ENCODE results near the gene MB21D2. TPM values are rescaled to one million over a fixed set of nuclear protein-coding genes. Genes with fewer than 3 reads are reported as not detected.

Gene MB21D2
- polyA plus RNA-seq, 10 donors = 12.4 to 20.7 (median 16.7) TPM

DNA sequence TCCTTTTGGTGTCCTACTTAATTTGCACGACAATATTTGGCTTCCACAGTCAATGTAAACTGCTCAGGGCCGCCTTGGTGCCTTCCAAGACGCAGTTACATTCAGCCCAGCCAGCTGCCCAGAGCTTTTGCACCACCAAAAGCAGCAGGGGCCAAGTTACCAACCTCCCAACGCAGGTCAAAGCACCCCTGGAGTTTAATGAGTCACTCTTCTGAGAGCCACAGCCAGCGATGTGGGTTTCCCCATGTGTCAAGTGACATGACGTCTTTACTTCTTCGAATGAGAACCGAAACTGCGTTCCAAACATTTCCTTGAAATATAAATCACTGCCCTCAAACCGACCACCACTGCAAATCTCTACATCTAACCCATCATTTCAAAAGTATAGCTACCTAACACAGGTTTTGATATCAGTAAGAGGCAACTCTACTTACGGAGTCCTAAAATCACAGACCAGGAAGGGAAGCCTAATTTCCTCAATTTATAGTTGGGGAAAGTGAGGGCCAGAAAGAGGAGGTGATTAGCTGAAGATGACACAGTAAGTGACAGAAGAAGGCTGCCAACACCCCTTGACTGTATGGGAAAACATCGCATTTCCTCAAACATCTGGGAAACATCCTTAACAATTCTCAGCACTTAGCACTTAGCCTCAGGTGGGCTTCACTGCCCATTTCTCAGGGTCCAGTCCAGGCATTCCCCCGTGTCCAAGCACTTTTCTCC lies 24.5 kb downstream of the MB21D2 start:
- DNase-seq = peak in 2 of 3 donors; percentile 41 to 78

DNA sequence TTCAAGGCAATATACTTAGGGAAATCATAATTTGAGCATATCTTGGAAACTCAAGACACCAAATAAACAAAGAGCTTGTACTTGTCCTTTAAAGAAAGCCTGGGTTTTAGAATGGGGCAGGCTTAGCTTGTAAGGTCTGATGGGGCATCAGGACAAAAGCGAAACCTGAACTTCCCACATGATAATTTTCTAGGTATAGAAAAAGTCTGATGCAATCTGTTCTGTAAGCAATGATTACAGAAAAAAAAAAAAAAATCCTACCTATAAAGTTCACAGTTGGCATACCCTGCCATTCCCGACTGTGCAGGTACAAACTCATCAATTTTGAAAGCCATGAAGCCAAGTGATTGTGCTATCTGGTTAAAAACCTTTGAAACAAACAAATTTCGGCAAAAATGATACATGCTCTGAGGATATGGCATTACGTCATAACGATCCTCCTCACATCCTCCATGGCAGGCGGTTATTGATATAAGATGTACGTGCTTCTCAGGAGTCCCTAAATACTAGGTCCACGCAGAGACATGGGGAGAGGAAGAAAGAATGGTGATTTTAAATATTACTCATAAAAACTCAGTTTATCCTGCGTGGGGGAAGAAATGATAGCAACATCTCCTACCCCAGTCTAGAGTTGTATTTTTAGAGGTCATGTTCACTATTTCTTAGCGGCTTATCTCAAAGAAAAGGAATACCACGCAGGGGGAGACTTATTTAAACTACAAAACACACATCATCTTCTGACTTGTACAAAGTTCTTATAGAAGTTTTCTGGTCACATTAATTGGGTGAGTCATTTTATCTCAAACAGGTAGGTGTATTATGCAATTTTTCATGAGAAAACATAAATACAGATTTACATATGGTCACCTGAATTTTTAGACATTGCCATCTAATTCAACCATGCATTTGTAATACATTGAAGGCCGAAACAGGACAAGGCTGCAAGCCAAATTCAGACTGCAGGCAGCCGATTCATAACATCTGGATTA lies 27.0 kb downstream of the MB21D2 start:
- no peak for DNase-seq

DNA sequence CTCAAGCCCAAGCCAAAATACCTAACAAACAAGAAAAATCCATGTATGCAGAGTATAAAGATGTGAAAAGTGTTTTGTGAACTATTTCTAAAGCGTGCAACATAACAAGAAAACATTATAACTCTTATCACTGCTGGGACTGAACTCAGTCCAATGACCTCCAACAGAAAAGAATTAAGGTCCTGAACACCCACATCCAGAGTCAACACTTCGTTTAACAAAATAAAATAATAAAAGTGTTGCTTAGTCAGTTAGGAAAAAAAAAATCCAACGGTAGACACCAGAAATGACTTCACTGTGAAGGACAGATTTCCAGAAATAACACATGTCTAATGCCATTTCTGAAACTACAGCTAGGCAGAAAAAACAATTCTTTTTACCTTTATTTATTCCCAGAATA lies 28.0 kb downstream of the MB21D2 start:
- DNase-seq = no peak

DNA sequence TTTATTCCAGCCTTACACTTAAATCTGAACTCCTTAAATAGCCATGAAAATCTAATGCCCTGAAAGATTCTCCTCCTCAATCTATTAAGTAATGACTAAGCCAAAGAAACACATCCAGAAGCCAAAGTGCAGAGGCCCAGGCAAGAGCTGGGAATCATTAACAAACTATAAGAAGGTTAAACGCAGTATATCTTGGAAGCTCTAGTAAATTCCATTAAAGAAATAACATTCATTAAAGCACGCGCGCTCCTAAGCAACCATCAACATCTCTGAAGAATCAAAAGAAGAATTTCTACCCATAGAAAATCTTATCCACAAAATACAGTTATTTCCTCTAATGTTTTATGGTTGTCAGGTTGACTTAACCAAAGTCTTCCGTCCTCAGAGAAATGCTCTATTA lies 29.5 kb downstream of the MB21D2 start:
- DNase-seq = no peak

DNA sequence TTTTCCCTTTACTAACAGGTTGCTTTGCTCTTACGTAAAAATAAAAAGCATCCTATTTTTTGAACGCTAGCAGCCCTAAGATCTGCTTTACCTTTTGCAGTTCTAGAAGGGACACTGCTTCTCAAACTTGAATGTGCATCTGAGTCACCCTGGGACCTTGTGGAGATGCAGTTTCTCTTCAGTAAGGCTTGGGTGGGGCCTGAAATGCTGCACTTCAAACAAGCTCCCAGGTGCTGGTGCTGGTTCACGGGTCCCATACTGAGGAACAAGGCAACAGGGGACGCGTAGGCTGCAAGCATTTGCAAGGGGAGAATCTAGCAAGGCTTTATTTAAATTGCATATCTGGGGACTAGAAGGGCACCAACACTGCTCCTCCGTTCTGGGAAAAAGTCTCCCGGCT lies 30.0 kb downstream of the MB21D2 start:
- DNase-seq = no peak

DNA sequence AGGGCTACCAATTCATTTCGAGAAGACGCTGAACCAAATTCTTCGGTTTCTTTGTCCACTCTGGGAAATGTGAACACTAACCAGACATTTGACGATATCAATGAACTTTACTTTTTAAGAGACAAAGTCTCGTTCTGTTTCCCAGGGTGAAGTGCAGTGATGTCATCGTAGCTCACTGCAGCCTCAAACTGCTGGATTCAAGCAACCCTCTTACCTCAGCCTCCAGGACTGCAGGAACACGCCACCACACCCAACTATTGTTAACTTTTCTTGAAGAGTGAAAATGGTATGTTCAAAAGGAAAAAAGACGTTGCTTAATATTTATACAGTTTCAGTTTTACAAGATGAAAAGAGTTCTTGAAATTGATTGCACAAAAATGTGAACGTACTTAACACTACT lies 30.6 kb downstream of the MB21D2 start:
- DNase-seq = peak in 1 of 3 donors; percentile 23

DNA sequence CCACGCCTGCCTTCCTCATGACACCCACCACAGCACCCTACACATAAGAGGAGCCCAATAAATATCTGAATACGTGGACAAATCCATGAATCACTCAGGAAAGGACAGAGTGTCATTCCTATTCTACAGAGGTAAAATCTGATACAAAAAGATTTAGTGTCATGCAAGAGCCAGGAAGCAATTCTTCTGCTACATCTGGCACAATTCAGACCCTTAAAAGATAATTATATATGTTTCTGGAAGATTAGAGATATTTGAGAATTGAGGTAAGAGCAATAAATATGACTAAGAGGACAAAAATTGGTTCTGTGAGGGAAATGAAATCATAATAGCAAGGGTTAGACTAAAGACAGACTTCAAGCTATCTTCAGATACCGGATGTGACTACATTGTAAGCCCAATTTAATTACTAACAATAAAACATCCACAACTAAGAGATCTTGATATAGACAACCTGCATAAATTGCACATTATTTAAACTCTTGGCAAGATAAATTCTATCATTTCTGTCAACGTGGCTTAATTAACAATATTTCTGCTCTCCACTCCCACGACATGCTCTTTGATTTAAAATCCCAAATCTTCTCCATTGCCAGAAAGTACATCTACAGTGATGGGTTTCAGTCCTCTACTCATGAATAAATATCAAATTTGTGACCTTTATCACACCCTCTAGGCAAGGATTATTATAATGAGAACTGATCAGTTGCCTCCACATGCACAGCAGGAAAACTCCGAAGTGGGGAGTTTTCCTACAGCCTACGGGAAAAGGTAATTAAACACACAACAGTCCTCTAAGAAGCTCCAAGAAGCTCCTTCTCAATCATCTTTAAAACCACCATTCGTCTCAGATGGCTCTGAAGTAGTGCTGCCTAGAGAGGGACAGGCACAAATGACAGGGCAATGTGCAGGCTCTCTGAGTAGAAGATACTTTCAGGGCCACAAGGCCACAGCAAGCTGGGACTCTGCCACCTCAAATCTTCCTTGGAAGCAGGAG lies 32.6 kb downstream of the MB21D2 start:
- peak in 1 of 3 donors; percentile 68 for DNase-seq

DNA sequence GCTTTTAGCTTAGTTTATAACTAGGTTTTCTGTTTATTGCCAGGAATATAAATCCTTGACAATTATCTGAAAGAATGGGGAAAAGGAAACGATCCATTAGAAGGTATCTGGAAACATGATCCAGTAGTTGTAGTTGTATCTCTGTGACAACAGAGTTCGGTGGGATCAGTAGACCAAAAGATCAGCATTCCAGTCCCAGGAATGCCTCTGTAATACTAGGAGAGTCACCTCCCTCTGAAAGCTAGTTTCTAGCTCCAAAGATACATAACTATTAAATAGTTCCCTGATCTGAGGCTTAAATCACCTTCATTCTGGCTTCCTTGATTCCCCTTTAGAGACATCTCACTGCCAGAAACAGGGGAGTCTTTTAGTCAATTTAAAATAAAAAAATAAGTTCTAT lies 34.1 kb downstream of the MB21D2 start:
- no peak for DNase-seq

DNA sequence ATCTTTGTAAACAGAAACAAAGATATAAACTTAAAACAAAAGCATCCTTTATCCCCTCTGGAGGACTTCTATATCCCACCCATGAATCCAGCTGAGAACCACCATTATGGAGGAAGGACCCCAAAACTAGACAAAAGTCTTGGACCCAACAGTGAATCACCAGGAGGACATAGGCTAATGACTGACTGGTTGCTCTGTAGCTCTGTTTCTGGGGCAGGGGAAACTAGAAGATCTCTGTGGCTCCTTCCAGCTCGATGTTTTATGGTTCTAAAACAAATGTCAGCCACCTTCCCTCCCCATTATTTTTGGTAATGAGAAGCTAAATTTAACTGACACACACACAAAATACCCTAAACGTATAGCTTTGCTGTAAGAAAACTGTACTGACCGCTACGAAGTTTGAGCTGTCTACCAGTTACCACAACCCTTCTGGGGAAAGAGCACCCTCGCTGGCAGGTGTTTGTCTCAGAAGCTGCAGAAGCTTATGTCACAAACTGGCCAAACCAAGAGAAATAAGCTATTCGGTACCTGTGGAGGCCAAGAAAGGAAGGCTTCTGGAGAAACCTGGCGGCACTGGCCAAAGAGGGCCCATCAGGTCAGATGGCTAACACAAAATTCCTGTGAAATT lies 36.4 kb downstream of the MB21D2 start:
- DNase-seq = no peak

DNA sequence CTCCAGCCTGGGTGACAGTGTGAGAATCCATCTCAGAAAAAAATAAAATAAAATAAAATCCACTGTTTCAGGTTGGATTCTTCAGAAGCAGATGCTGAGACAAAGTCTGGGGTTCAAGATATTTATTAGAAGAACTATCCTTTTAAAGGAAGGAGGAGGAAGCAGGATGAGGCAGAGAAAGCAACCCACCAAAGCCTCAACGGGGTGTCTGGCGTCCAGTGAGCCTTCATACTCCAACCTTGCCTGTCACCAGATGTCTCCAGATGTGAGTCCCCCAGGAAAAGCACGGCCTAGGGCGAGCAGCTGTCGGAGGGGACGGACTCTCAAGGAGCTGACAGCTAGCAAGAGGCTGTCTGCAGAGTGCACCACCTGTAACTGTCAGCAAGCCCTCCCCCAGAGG lies 37.3 kb downstream of the MB21D2 start:
- no peak for DNase-seq

DNA sequence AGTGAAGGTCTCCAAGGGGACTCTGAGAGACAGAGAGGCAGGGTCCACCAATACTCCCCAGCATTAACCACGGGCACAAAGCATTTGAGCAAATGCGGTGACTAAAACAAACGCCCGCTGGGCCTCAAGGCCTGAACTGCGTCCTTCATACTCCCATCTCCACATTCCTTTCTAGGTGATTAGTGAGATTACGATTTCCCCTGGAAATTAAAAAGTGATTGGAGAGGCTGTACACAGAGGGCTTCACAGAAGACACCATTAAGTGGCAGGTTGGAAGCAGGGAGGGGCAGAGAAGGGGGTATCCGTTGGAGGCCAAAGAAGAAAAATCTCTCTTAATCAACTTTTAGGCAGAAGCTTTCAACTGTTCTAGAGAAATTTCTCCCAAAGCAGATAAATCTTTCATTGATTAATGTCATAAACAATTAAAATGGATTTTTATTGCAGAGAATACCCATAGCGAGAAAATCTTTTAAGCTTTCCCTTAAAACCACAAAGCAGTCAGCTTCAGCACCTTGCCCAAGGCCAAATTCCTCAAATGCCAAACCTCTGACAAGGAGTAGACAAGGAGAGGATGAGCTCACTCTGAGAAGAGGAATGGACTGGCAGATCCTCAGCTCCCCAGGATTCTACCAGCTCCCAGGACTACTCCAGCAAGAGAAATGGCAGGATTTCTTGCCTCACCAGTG lies 38.2 kb downstream of the MB21D2 start:
- peak; percentile 38 to 95 (median 43) for DNase-seq

DNA sequence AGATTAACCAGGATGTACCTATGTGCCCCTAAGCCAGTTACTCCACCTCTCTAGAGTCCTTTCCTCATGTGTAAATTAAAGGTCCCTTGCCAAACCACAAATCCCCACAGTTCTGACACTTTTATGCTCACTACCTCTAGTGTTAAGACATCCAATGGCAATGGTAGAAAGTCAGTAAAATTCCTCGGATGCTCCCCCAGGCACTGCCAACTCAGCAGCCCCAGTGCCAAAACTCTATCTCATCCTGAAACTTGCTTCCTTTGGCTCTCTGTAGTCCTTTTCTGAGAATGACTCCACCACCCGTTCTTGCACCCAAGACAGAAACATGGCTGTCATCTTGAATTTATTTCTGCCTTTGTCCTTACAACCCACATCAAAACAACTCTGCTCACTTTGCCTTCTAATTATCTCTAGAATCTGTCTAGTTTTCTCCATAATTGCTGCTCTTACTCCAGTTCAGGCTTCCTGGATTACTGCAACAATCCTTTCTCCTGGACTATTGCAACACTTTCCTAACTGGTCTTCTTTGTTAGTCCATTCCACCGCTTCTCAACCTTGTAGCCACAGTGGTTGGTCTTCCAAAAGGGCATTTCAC lies 41.6 kb downstream of the MB21D2 start:
- no peak for DNase-seq

DNA sequence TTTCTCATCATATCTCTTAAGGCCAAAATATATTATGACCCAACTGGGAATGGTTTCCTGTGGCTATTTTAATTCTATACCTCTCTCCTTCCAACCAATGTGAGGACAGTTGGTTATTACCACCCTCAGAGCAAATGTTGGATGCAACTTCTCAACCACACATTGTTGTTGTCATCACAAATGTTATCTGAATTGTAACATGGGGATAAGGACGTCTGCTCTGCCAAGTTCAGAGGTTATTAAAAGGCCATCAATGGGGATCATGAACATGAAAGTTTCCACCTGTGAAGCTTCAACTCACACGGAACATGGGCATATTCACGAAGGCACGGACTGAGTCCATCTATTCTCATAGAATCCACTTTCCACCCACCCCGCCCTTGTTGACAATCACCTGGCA lies 46.8 kb downstream of the MB21D2 start:
- no peak for DNase-seq

DNA sequence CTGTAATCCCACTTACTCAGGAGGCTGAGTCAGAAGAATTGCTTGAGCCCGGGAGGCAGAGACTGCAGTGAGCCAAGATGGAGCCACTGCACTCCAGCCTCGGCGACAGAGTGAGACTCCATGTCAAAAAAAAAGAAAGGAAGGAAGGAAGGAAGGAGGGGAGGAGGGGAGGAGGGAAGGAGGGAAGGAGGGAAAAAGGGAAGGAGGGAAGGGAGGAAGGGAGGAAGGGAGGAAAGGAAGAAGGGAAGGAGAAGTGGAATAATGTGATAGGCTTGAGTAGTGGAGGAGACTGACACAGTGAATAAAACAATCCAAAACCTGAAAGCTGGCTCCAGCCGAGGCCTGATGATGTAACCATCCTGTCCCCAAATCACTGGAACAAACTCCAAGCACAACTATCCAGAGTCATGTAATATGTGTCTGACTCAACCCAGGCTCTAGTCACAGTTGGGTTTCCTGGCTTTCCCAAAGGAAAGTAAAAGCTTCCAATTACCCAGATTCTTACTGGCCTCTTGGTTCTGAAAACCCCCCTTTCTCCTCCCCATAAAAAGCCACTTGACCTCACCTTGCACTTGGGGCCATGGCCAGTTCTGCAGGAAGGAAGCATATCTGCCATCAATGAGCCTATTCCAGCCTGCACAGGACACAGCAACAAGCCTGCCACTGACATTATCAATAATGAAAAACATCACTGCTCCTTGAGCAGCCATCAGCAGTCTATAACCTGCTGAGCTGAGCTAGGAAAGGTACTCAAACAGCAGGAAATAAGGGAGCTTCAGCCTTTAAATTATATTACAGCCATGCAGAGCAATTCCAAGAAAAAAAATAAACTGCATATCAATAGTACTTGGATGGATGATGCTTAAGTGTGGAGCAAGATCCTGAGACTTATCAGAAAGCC lies 48.3 kb downstream of the MB21D2 start:
- peak in 1 of 3 donors; percentile 30 for DNase-seq

DNA sequence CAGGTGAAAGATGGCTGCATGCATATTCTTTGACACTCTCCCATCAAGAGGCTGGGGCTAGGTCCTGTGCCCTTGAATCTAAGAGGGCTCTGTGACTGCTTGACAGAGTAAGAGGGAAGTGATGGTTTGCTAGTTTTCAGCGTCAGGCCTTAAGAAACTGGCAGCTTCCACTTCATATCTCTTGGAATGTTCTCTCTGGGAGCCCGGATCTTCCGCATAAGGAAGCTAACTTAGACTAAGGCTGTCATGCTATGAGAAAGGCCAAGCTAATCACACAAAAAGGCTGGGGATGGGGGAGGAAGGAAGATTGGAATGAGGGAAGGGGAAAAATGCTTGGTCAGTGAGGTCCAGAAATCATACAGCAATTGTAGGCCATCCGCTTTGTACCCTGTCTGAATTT lies 50.0 kb downstream of the MB21D2 start:
- DNase-seq = no peak

DNA sequence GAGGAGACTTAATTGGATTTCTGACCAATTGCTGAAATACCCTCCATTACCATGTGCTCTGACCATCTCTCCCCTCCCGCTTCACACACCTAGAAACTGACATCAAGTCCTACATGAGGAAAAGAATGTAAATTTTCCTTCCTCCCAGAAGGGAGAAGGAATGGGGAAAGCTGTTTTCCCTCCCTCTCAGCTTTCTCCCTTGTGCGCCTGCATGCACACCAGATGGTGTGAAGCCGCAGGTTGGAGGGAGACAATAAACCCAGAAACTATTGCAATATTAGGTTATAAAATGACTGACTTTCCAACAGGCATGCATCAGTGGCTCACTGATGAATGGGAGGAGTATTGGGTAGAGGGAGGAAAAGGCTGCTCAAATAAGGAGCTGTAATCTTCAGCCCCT lies 50.9 kb downstream of the MB21D2 start:
- DNase-seq = no peak

DNA sequence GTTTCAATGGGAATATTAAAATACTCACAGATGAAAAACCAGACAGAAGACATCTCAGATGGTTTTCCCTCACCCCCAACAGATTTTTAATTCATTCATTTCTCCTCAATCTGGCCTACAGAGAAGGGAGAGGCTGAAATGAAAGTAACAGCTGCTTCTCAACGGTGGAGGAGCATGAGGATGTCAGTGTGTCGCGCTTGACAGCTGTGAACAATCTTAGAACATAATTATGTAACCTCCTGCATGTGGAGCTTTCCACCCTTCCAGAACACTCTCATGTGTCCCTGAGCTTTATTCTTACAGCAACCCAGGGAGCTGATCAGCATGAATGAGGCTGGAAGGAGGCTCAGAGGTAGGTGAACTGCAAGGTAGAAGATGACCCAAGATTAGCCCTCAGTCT lies 52.7 kb downstream of the MB21D2 start:
- DNase-seq = peak in 2 of 3 donors; percentile 52 to 62

DNA sequence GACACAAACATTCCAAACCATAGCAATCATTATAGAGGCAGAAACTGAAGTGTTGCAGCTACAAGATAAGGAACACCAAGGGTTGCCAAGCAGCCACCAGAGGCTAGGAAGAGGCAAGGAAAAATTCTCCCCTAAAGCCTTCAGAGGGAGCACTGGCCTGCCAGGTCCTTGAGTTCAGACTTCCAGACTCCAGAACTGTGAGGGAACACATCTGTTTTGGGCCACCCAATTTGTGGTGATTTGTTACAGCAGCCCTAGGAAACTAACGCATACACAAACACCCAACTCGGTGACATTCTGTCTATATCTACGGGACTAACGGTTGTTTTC lies 54.6 kb downstream of the MB21D2 start:
- no peak for DNase-seq

DNA sequence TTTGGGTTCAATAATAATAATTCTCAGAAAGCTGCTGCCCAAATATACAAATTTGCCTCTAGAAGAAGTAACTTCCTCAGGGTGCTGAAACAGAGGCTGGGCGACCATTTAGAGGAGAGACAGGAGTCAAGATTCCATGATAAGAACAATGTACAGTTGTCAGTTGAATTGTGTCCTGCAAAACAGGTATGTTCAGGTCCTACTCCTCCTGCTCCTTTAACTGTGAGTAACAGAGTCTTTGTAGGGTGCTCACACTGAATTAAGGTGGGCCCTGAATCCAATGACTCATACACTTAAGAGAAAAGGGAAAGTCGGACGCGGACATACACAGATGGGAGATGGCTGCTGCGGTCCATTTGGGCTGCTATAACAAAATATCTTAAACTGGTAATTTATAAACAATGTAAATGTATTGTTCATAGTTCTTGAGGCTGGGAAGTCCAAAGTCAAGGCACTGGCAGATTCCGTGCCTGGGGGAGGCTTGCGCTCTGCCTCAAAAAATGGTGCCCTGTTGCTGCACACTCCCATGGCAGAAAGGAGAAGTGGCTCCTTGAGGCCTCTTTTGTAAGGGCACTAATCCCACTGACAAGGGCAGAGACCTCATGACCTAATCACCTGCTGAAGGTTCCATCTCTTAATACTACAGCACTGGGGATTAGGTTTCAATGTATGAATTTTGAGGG lies 55.1 kb downstream of the MB21D2 start:
- DNase-seq = no peak

All from muscle of back (tissue), 11 donors.